C4-2B (cell line): ENCODE data around the gene ZNF768.
"Not testable (repeated sequence)": the region's sequence is repeated elsewhere in the genome, so short reads cannot be mapped to it uniquely, and the experiment has no call there.

Source experiments
- H3K27ac ChIP-seq: fragments of 450-650 bp; 2 replicates; pipeline ENCODE4 v1.5.1; 2017
- CTCF ChIP-seq: fragments of 450-650 bp; conservative IDR thresholded peaks from 2 replicates; pipeline ENCODE4 v1.5.1; 2017; ENCODE audit warnings: mild to moderate bottlenecking
- ZFX ChIP-seq: fragments of 450-650 bp; IDR thresholded peaks from 2 replicates; pipeline ENCODE4 v1.6.1; 2017

ZNF768 gene

GRCh38 chr16:30524575-30525568, 1.5 kb downstream of the ZNF768 start:
- no peak for TF ChIP-seq CTCF
- TF ChIP-seq ZFX = no peak
- H3K27ac ChIP-seq = no peak overlapping the region

DNA sequence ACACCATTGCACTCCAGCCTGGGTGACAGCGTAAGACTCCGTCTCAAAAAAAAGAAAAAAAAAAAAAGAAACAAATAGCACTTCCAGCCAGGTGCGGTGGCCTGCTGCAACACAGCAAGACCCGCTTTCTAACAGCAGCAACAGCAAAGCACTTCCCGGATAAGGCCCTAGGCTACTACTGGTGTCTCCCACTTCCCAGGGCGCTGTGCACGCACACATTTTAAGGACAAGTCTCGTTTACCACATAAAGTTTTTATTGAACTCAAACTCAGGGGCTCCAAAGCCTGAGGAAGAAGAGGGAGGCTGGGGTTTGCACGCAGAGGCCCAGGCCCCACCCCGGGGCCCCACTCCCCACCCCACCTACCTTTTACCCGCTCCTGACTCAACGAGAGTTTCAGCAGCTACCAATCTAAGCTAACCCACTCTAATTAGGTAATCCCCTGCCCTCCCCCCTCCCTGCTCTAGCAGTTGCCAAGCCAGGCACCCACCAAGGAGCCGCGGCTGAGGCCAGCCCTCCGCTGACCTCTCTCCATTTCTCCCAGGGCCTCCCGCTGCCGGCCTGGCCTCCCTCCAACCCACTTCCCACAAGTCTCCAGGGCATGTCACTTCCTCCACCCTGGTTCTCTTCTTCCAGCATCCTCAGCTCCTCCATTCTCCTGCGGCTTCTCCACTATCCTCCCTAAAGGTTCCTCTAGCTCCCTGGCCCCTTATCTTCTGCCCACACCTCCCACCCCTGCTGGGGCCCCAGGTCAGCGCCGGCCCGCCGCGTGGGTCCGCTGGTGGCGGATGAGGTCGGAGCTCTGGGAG, 2.4 kb downstream of the ZNF768 start:
- TF ChIP-seq CTCF (no peak), ZFX (no peak)
- H3K27ac ChIP-seq = no peak overlapping the region

DNA sequence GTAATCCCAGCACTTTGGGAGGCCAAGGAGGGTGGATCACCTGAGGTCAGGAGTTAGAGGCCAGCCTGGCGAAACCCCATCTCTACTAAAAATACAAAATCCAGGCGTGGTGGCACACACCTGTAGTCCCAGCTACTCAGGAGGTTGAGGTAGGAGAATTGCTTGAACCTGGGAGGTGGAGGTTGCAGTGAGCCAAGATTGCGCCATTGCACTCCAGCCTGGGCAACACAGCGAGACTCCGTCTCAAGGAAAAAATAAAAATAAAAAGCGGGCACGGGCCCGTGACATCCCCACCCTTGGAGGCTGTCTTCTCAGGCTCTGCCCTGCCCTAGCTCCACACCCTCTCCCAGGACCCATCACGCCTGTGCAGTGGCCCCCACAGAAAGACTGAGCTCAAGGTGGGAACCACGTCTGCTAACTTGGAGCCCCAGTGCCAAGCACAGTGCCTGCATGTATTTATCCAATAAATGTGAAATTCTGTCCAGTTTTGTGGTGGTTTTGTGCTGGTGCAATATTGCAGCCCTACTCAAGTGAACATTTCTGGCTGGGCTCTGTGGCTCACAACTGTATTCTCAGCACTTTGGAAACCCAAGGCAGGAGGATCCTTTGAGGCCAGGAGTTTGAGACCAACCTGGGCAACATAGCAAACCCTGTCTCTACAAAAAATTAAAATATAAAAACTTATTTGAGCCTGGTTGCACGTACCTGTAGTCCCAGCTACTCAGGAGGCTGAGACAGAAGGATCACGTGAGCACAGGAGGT, 3.5 kb downstream of the ZNF768 start:
- H3K27ac ChIP-seq = not testable (repeated sequence)

GRCh38 chr16:30521873-30522641, 4.3 kb downstream of the ZNF768 start:
- no peak overlapping the region for H3K27ac ChIP-seq
- TF ChIP-seq CTCF (no peak), ZFX (no peak)

GRCh38 chr16:30521476-30521872, 4.9 kb downstream of the ZNF768 start:
- H3K27ac ChIP-seq = no peak overlapping the region

DNA sequence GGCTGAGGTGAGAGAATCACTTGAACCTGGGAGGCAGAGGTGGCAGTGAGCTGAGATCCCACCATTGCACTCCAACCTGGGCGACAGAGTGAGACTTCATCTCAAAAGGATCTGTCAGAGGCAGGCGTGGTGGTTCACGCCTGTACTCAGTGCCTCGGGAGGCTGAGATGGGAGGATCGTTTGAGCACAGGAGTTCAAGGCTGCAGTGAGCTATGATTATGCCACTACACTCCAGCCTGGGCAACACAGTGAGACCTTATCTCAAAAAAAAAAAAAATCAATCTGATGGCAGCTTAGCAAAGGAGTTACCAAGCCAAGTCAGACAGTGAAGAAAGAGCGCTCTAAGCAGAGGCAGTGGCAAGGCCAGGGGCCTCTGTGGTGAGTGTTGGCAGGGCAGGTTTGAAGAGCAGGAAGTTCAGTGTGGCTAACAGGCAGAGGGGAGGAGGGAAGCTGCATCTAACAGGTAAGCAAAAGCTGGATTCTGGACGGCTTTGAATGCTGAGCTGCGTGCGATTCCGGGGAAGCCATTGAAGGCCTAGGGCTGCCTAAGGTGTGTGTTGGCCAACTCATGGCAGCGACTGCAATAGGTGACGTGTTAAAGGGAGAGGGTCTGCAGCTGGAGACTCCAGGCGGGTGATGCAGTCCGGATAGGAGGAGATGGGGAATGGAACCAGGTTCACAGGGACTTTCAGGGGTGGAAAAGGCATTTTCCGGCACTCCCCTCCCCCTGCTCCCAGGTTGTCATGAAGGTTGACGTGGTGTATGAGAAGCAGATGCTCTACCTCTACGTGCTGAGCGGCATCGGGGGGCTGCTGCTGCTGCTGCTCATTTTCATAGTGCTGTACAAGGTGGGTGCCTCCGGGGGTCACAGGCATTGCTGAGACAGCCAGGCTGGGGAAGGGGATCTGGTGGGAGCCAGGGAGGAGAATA, 7.0 kb downstream of the ZNF768 start:
- no peak for TF ChIP-seq ZFX
- TF ChIP-seq CTCF = no peak
- H3K27ac ChIP-seq = no peak overlapping the region

More at GRCh38 chr16:30521476-30521872, 4.9 kb downstream of the ZNF768 start:
- TF ChIP-seq CTCF (no peak), ZFX (no peak)
